WTC11 (cell line): ENCODE measurements around the gene DPEP2NB.

ENCODE experiments used
- ARID4B ChIP-seq: sonication (generic); formaldehyde crosslinking; IDR thresholded peaks from 2 replicates; pipeline ENCODE4 v1.8.0; 2023; ENCODE audit warnings: missing genetic modification reagents, mild to moderate bottlenecking, borderline replicate concordance
- ATF3 ChIP-seq: sonication (generic); formaldehyde crosslinking; conservative IDR thresholded peaks from 2 replicates; pipeline ENCODE4 v1.8.1; 2022; ENCODE audit warnings: mild to moderate bottlenecking, missing genetic modification reagents
- ZNF423 ChIP-seq: fragments of 250-450 bp; sonication (Bioruptor Pico); IDR thresholded peaks from 2 replicates; pipeline ENCODE4 v2.1.2; 2022; ENCODE audit warnings: mild to moderate bottlenecking, moderate library complexity
- TF ChIP-seq, protein P1 (sequence below): fragments of 200-600 bp; IDR thresholded peaks from 2 replicates; pipeline ENCODE4 v1.8.0; 2022; ENCODE audit warnings: antibody characterized with exemption

DNA sequence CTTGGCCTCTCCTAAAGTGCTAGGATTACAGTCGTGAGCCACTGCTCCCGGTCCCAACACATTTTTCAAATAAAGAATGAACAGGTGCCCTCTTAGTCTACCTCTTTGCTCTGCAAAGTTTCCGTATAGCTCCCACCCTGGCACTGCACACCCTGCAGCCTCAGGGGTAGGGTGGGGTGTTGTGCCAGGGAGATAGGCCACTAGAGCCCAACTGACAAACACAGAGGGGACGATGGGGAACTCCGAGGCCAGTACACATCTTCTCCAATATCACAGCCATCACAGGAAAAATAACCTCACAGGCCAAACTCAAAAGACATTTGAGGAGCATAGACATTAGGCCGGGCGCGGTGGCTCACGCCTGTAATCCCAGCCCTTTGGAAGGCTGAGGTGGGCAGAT lies 44.6 kb downstream of the DPEP2NB start:
- TF ChIP-seq, protein P1, sequence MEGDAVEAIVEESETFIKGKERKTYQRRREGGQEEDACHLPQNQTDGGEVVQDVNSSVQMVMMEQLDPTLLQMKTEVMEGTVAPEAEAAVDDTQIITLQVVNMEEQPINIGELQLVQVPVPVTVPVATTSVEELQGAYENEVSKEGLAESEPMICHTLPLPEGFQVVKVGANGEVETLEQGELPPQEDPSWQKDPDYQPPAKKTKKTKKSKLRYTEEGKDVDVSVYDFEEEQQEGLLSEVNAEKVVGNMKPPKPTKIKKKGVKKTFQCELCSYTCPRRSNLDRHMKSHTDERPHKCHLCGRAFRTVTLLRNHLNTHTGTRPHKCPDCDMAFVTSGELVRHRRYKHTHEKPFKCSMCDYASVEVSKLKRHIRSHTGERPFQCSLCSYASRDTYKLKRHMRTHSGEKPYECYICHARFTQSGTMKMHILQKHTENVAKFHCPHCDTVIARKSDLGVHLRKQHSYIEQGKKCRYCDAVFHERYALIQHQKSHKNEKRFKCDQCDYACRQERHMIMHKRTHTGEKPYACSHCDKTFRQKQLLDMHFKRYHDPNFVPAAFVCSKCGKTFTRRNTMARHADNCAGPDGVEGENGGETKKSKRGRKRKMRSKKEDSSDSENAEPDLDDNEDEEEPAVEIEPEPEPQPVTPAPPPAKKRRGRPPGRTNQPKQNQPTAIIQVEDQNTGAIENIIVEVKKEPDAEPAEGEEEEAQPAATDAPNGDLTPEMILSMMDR: no peak
- TF ChIP-seq ARID4B (no peak), ATF3 (no peak), ZNF423 (CRISPR knock-in tag) (no peak)
